GM12891 (cell line): ENCODE results near the gene AAMP.

ENCODE experiments used
- DNase-seq: peaks from one replicate; pipeline ENCODE4 v3.0.0; 2011; ENCODE audit warnings: low spot score; ENCODE audit not compliant: insufficient read length
- FAIRE-seq: peaks from 2 replicates; lab custom pipeline; 2011; peaks lifted over from hg19 to GRCh38; lab: Jason Lieb, UNC
- PAX5 ChIP-seq: IDR thresholded peaks from 2 replicates; pipeline ENCODE4 v1.6.1; 2011; ENCODE audit warnings: low read length, moderate library complexity, mild to moderate bottlenecking; ENCODE audit not compliant: insufficient read depth, severe bottlenecking
- POLR2A ChIP-seq: IDR thresholded peaks from 2 replicates; pipeline ENCODE4 v1.6.1; 2011; ENCODE audit warnings: low read depth, low read length, control low read depth
- POLR2AphosphoS5 ChIP-seq: IDR thresholded peaks from 2 replicates; pipeline ENCODE4 v1.6.1; 2011; ENCODE audit warnings: low read depth, low read length, control low read depth
- POU2F2 ChIP-seq: IDR thresholded peaks from 2 replicates; pipeline ENCODE4 v1.6.1; 2011; ENCODE audit warnings: low read depth, mild to moderate bottlenecking, control low read depth, low read length, moderate library complexity
- SPI1 ChIP-seq: IDR thresholded peaks from 2 replicates; pipeline ENCODE4 v1.6.1; 2011; ENCODE audit warnings: low read depth, low read length, control low read depth
- TAF1 ChIP-seq: IDR thresholded peaks from 2 replicates; pipeline ENCODE4 v1.6.1; 2011; ENCODE audit warnings: low read depth, low read length, control low read depth

Gene AAMP

DNA sequence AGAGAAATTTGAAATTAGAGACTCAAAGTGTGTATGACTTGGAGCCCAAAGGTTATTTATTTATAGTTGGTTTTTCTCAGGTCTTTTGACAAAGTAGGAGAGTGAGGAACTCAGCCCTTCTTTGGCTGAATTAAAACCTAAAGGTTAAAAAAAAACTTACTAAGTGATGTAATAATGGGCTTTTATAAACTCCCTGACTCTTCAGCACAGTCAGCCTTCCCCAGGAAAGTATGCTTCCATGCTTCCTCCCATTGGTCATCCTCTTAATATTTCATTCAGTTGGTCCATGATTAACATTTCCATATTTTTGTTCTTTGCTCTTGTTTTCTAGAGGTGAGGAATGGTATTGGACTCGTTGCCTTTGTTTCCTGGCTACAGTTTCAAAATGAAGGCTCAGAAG lies 45.8 kb downstream of the AAMP start:
- TF ChIP-seq POU2F2 (no peak), PAX5 (no peak), POLR2AphosphoS5 (no peak), TAF1 (no peak), POLR2A (no peak)
- DNase-seq, result no peak
- FAIRE-seq, result no peak

GRCh38 chr2:218223046-218223445 lies 46.9 kb downstream of the AAMP start:
- TF ChIP-seq POLR2AphosphoS5 (no peak), POLR2A (no peak), PAX5 (no peak), TAF1 (no peak), SPI1 (no peak), POU2F2 (no peak)
- DNase-seq (no peak), FAIRE-seq (no peak)

DNA sequence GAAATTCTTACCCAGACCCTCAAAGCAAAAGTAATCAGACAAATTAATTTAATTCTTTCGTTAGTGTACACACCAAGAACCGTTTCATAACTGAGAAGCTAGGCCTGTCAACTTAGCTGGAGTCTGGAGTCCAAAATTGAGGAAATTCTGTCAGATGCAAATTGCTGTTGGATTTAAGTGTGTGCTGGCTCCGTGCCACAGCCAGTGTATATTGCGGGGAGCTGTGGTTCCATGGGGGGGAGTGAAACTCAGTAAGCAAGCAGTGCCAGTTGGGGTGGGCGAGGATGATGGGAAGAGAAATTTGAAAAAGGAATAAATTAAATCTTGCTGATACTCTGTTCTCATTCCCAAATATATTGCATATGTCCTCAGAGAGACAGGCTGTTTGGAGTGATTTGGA lies 48.9 kb downstream of the AAMP start:
- TF ChIP-seq POLR2A, result no peak
- TF ChIP-seq POU2F2, result no peak
- no peak; the same call in 1 of the 2 replicates for TF ChIP-seq POLR2AphosphoS5
- TF ChIP-seq TAF1, result no peak
- no peak for TF ChIP-seq SPI1
- no peak for TF ChIP-seq PAX5
- DNase-seq, result no peak
- no peak for FAIRE-seq

DNA sequence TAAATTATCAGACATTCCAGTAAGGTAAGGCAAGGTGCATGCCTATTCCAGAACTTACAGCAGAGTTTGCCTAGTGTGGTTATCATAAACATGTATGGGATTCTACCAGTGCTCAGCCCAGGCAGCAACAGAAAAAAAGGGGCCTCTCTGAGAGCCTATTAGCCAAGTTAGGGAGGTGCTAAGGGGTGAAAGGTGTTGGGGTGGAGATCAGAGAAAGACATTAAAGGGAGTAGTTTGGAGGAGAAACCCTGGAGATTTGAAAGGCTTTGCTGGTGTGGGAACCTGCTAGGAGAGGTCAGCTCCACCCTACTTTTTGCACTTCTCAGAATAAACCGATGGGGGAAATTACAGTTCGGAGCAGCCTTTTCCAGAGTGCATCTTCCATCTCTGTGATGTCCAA lies 50.0 kb downstream of the AAMP start:
- FAIRE-seq, result no peak
- no peak for DNase-seq

GRCh38 chr2:218218268-218219185 lies 51.4 kb downstream of the AAMP start:
- FAIRE-seq (peak; percentile 47), DNase-seq (no peak)
- TF ChIP-seq POLR2AphosphoS5 (peak; percentile 32; the same call in 1 of the 2 replicates), TAF1 (no peak), POU2F2 (peak; percentile 95; the same call in 1 of the 2 replicates), POLR2A (peak; percentile 57)

More for the DNA sequence above, 50.0 kb downstream of the AAMP start:
- no peak; the same call in 1 of the 2 replicates for TF ChIP-seq POLR2AphosphoS5
- TF ChIP-seq POLR2A, result no peak
- TF ChIP-seq POU2F2, result no peak
- no peak for TF ChIP-seq PAX5
- no peak for TF ChIP-seq SPI1
- no peak for TF ChIP-seq TAF1

DNA sequence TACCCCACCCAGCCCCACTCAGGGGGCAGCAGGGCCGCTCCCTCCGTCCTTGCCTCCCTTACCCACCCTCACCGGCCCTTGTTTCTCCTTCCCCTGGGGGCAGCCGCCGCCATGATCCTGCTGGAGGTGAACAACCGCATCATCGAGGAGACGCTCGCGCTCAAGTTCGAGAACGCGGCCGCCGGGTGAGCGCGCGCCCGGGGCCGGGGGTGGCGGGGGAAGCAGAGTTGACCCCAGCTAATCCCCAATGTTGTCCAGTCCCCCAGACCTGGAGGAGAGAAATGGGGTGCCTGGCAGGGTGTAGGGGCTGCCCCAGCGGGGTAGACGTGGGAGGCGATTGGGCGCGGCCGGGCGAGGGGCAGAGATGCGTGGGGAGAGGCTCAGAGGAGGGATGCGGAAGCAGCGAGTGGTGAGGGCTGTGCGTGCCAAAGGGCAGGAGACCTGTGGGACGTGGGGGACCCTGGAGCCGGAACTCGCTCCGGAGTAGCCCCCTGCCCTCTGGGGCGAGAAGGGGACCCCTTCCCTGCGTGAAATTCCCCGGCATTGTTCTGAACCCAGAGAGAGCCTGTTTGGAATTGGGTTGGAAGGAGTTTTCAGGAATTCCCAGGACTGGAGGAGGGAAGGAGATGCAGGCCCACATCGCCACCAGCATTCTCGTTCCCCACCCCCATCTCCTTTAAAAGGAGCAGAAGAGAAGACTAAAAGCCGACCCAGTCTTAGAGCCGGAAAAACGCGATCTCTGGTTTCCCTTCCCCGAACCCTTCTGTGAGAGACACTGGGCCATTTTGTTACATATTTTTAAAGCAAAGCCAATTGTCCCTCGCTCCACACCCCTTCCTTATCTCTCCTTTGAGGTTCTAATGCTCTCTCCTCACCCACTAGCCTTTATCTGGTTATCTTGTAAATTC lies 52.3 kb downstream of the AAMP start:
- peak; percentile 48 for DNase-seq
- peak; percentile 73 for FAIRE-seq
- TF ChIP-seq PAX5 (no peak), POLR2AphosphoS5 (peak; percentile 68; the same call in 1 of the 2 replicates), TAF1 (peak; percentile 54; the same call in 1 of the 2 replicates)

DNA sequence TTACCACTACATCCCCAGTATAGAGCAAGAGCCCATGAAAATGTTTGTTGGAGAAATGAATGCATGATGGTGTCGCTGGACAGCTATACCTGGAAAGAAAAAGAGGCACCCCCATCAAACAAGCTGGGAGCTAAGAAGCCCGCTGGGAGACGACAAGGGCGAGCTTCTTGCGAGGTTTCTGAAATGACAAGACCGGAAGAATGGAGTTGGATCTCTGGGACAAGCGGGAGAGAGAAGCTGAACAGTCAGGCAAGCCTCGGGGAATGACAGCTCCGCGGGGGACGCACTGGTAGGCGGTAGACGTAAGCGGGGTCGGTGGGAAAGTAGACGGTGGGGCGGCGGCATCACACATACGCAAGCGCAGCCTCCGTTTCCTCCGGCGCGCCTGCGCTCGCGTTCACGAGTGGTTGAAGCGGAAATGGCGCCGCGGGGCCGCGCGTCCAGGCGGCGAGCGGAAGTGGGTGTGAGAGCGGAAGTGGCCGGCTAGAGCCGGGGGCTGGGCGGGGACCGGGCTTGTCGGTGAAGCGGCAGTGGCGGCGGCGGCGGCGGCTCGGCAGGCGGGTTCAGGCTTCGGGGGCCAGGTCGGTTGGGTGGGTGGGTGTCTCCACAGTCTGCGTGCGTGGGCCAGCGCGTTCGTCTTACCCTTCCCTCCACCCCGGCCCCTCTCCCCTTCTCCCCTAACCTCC lies 53.1 kb downstream of the AAMP start, which contains the start of gene ARPC2:
ARPC2 (plus strand) TSS at position 516 of the 686 bp plus-strand sequence. CDS start 282 bp downstream, outside the sequence.
- TF ChIP-seq TAF1 (peak; percentile 63; the same call in 1 of the 2 replicates), PAX5 (peak; percentile 49), POLR2A (peak; percentile 71; the same call in 1 of the 2 replicates), SPI1 (peak; percentile 89), POU2F2 (0 out of 2 replicates have a peak, but pooled peaks have one; percentile 45), POLR2AphosphoS5 (peak; percentile 60)
- DNase-seq (peak; percentile 86), FAIRE-seq (peak; percentile 97)

- TF ChIP-seq SPI1, result no peak
- no peak for TF ChIP-seq POLR2A
- TF ChIP-seq PAX5, result no peak
- TF ChIP-seq POU2F2, result no peak
- TF ChIP-seq POLR2AphosphoS5, result no peak
- TF ChIP-seq TAF1, result no peak
- DNase-seq, result no peak
- FAIRE-seq, result no peak
These were observed 53.6 kb downstream of the AAMP start for GRCh38 chr2:218216336-218216673.
